K562 (cell line): ENCODE measurements around the gene NR5A2. TPM values are rescaled to one million over a fixed set of nuclear protein-coding genes. Genes with fewer than 3 reads are reported as not detected.
A peak's percentile ranks its signal among the peaks of the same experiment; 100 is the strongest.

ENCODE experiments used
- ATAC-seq: fragments of 200-7000 bp; cut with Tn5 transposase; 3 replicates; pipeline ENCODE4 v1.9.1; 2020; ENCODE audit warnings: moderate library complexity
- BruUV-seq: library from RNA; stranded (reverse); fragments of 400-500 nt; replicated peaks from 2 replicates; lab custom pipeline; 2021; lab: Mats Ljungman, UMichigan
- CTCF ChIA-PET: fragments of 300-600 bp; formaldehyde crosslinking; extraction: SDS; loops from one replicate; lab custom pipeline; 2021; ENCODE audit warnings: low intra/inter-chr PET ratio; lab: Yijun Ruan, JAX
- POLR2A ChIA-PET: fragments of 300-600, 350-650 bp; sonication (Branson Sonifier 250); formaldehyde crosslinking; extraction: SDS; loops from one replicate; lab custom pipeline; 2021; ENCODE audit warnings: antibody characterized with exemption, inconsistent platforms; lab: Yijun Ruan, JAX
- DNase-seq, 4 experiments: peaks; one replicate each; pipeline versions ENCODE4 v3.0.0 to v3.0.0-alpha.2; 2011 to 2018; ENCODE audit warnings: low spot score in 3 of 4, mixed read lengths in 3 of 4; ENCODE audit errors: extremely low read depth in 1 of 4
- FAIRE-seq: peaks from 2 replicates; lab custom pipeline; 2011; peaks lifted over from hg19 to GRCh38; lab: Jason Lieb, UNC
- H2AFZ ChIP-seq: 2 replicates; pipeline ENCODE4 v1.6.0; 2011; ENCODE audit warnings: low read depth, low read length, control low read depth, inconsistent platforms
- H3K27ac ChIP-seq: fragments of 200-600 bp; 3 replicates; pipeline ENCODE4 v1.8.0; 2011; ENCODE audit warnings: low read depth, mild to moderate bottlenecking, control low read depth, inconsistent platforms, low read length, moderate library complexity, mixed read lengths; ENCODE audit errors: extremely low read depth
- H3K27me3 ChIP-seq, 2 experiments: fragments of 300-600 bp in 1 of 2; 2 replicates in 1 of 2; 3 replicates in 1 of 2; pipeline versions ENCODE4 v1.6.0 to v1.8.0; 2011; ENCODE audit warnings: inconsistent platforms in 2 of 2, low read length in 2 of 2, mild to moderate bottlenecking in 1 of 2, mixed read lengths in 1 of 2, moderate library complexity in 1 of 2; ENCODE audit not compliant: control insufficient read depth in 2 of 2, insufficient read depth in 2 of 2
- H3K36me3 ChIP-seq: fragments of 300-600 bp; 3 replicates; pipeline ENCODE4 v1.8.0; 2011; ENCODE audit warnings: mild to moderate bottlenecking, low read length, inconsistent platforms; ENCODE audit not compliant: control insufficient read depth, insufficient read depth
- H3K4me1 ChIP-seq, 2 experiments: fragments of 200-600 bp in 1 of 2; replicated peaks in 1 of 2; 2 replicates in 1 of 2; 3 replicates in 1 of 2; pipeline versions ENCODE4 v1.5.1 to v1.8.0; 2011; ENCODE audit warnings: inconsistent platforms in 2 of 2, low read length in 2 of 2, mild to moderate bottlenecking in 1 of 2, mixed read lengths in 1 of 2, moderate library complexity in 1 of 2; ENCODE audit not compliant: control insufficient read depth in 2 of 2, insufficient read depth in 2 of 2
- H3K4me2 ChIP-seq: 2 replicates; pipeline ENCODE4 v1.6.1; 2011; ENCODE audit warnings: low read length, control low read depth, inconsistent platforms, mixed read lengths; ENCODE audit not compliant: insufficient read depth
- H3K4me3 ChIP-seq: fragments of 200-600 bp; sonication (generic), shearing (Covaris generic); 2 replicates; pipeline ENCODE4 v1.5.1; 2016; ENCODE audit warnings: control low read depth, inconsistent platforms
- H3K79me2 ChIP-seq: fragments of 200-600 bp; 3 replicates; pipeline ENCODE4 v1.8.0; 2011; ENCODE audit warnings: low read length, inconsistent platforms; ENCODE audit not compliant: control insufficient read depth, insufficient read depth
- H3K9ac ChIP-seq, 2 experiments: 2 replicates each; pipeline versions ENCODE4 v1.6.0 to v1.6.1; 2011; ENCODE audit warnings: low read depth in 2 of 2, low read length in 2 of 2, control low read depth in 1 of 2, inconsistent platforms in 1 of 2, mild to moderate bottlenecking in 1 of 2, mixed read lengths in 1 of 2; ENCODE audit not compliant: insufficient read depth in 1 of 2
- H3K9me1 ChIP-seq: one replicate; pipeline ENCODE4 v1.6.0; 2011; ENCODE audit warnings: inconsistent platforms, mild to moderate bottlenecking, low read length, moderate library complexity; ENCODE audit not compliant: control insufficient read depth, insufficient read depth
- H3K9me3 ChIP-seq: replicated peaks from 2 replicates; pipeline ENCODE4 v1.5.1; 2011; ENCODE audit warnings: low read depth, low read length, inconsistent platforms; ENCODE audit not compliant: control insufficient read depth, insufficient read depth
- H4K20me1 ChIP-seq: replicated peaks from 2 replicates; pipeline ENCODE4 v1.6.1; 2011; ENCODE audit warnings: low read length, inconsistent platforms, mixed read lengths; ENCODE audit not compliant: control insufficient read depth, insufficient read depth
- ATF1 ChIP-seq, 2 experiments: fragments of 450-650 bp in 1 of 2; IDR thresholded peaks; 2 replicates each; pipeline ENCODE4 v1.6.1; 2016; ENCODE audit warnings: missing compliant biosample characterization in 1 of 2, missing genetic modification characterization in 1 of 2
- ATF3 ChIP-seq, 2 experiments: fragments of 450-650 bp in 1 of 2; sonication (generic) in 1 of 2; formaldehyde crosslinking in 1 of 2; IDR thresholded peaks in 1 of 2; conservative IDR thresholded peaks in 1 of 2; 2 replicates each; pipeline versions ENCODE4 v1.6.1 to v1.8.1; 2016 to 2023; ENCODE audit warnings: mild to moderate bottlenecking in 2 of 2, moderate library complexity in 2 of 2, inconsistent platforms in 1 of 2, missing genetic modification reagents in 1 of 2
- ATF6 ChIP-seq: sonication (generic); formaldehyde crosslinking; IDR thresholded peaks from 2 replicates; pipeline ENCODE4 v1.4.0; 2020; ENCODE audit warnings: mild to moderate bottlenecking, missing genetic modification reagents
- CBFA2T2 ChIP-seq: fragments of 450-650 bp; conservative IDR thresholded peaks from 2 replicates; pipeline ENCODE4 v1.6.1; 2017; ENCODE audit warnings: mild to moderate bottlenecking
- CTCF ChIP-seq, 3 experiments: IDR thresholded peaks in 2 of 3; conservative IDR thresholded peaks in 1 of 3; 2 replicates each; pipeline ENCODE4 v1.5.1; 2011 to 2012; ENCODE audit warnings: low read length in 3 of 3, mild to moderate bottlenecking in 3 of 3, control low read depth in 2 of 3, improper control_type of control experiment in 1 of 3, inconsistent platforms in 1 of 3, low read depth in 1 of 3, mixed read lengths in 1 of 3, moderate library complexity in 1 of 3; ENCODE audit not compliant: insufficient read depth in 2 of 3
- GATA2 ChIP-seq: sonication (generic); formaldehyde crosslinking; IDR thresholded peaks from 2 replicates; pipeline ENCODE4 v1.4.0; 2020; ENCODE audit warnings: mild to moderate bottlenecking, missing genetic modification reagents
- RAD21 ChIP-seq, 2 experiments: fragments of 250-450 bp in 1 of 2; fragments of 450-650 bp in 1 of 2; sonication (Bioruptor Pico) in 1 of 2; formaldehyde crosslinking in 1 of 2; IDR thresholded peaks in 1 of 2; conservative IDR thresholded peaks in 1 of 2; 2 replicates each; pipeline versions ENCODE4 v1.4.0 to v1.8.0; 2020 to 2022; ENCODE audit warnings: mild to moderate bottlenecking in 2 of 2, moderate library complexity in 1 of 2
- RFX1 ChIP-seq: fragments of 450-650 bp; IDR thresholded peaks from 2 replicates; pipeline ENCODE4 v1.6.1; 2016; ENCODE audit warnings: mild to moderate bottlenecking, moderate library complexity
- SETDB1 ChIP-seq: IDR thresholded peaks from one replicate; pipeline ENCODE4 v1.6.1; 2012; ENCODE audit warnings: low read length, control low read depth, inconsistent platforms
- SMAD4 ChIP-seq: fragments of 250-450 bp; sonication (Bioruptor Pico); conservative IDR thresholded peaks from 2 replicates; pipeline ENCODE4 v1.8.0; 2021; ENCODE audit warnings: inconsistent platforms, mild to moderate bottlenecking, moderate library complexity
- TCF7 ChIP-seq: sonication (generic); IDR thresholded peaks from 2 replicates; pipeline ENCODE4 v1.6.1; 2016; ENCODE audit warnings: antibody characterized with exemption, borderline replicate concordance
- XRCC5 ChIP-seq: fragments of 200-400 bp; formaldehyde crosslinking; IDR thresholded peaks from 2 replicates; pipeline ENCODE4 v1.6.1; 2017; ENCODE audit warnings: low read depth, mild to moderate bottlenecking, low read length
- WGBS: fragments of 100-300 bp; shearing (Covaris generic); methylation state at CpG from one replicate; pipeline ENCODE4 v1.1.6; 2016; ENCODE audit warnings: low coverage, mixed read lengths; ENCODE audit not compliant: insufficient coverage; ENCODE audit errors: missing lambda C conversion rate; 5-methylcytosine and 5-hydroxymethylcytosine counted together
- in situ Hi-C: fragments of 300-500 bp; cut with MboI; formaldehyde crosslinking; loops from 4 replicates; pipeline ENCODE4 v1.15.0; 2018; ENCODE audit warnings: inconsistent platforms, mixed read lengths
- intact Hi-C: fragments of 100-400 bp; cut with micrococcal nuclease; formaldehyde crosslinking; loops from 2 replicates; pipeline ENCODE4 v1.14.2; 2022
- polyA plus RNA-seq, 8 experiments: library from polyadenylated mRNA; depleted of rRNA in 4 of 8; stranded (reverse) in 5 of 8; unstranded in 3 of 8; fragments of >200 nt; fragmentation: Nextera tagmentation in 2 of 8; fragmentation: Illumina TruSeq in 1 of 8; extraction: Ambion mirVana in 2 of 8; extraction: Trizol in 1 of 8; gene quantifications; 2 replicates each; pipeline versions ENCODE4 v1.2.1 to v1.2.3, GENCODE V29; 2011 to 2014; ENCODE audit warnings: inconsistent platforms in 1 of 8, missing spikeins in 1 of 8
- total RNA-seq, 7 experiments: library from RNA; depleted of rRNA in 6 of 7; stranded (reverse); fragments of >200 nt in 6 of 7; fragmentation: Illumina TruSeq in 2 of 7; extraction: Trizol in 2 of 7; gene quantifications; 2 replicates each; pipeline versions ENCODE4 v1.2.1 to v1.2.3, GENCODE V29; 2011 to 2021; ENCODE audit warnings: low replicate concordance in 1 of 7

NR5A2 gene
- total and polyA plus RNA-seq, 9 of the 15 experiments (the other 6 are each of a cell fraction or from before 2014, with no cell fraction given) = 0.13 to 0.40 (median 0.29) TPM

- no peak for TF ChIP-seq XRCC5
- TF ChIP-seq GATA2 = no peak
- no peak for TF ChIP-seq SETDB1
- TF ChIP-seq ATF6 (CRISPR knock-in tag) = no peak
- no peak for TF ChIP-seq CBFA2T2
- TF ChIP-seq SMAD4 (CRISPR knock-in tag) = no peak
Measured at GRCh38 chr1:200082329-200082728, 54.8 kb downstream of the NR5A2 start (continued).

GRCh38 chr1:200090252-200091159, 63.0 kb downstream of the NR5A2 start:
- ATAC-seq = peak; percentile 83

More at GRCh38 chr1:200090252-200091159, 63.0 kb downstream of the NR5A2 start:
- DNase-seq = peak in 3 of 4 experiments; percentile 18 to 28 (median 19)
- Histone ChIP-seq H3K79me2 (no peaks in the 10 kb centered on the region), H3K4me1 (no peaks in the 10 kb centered on the region), H3K36me3 (no peaks in the 10 kb centered on the region), H3K27me3 (peaks cover 12 to 21% of the 10 kb centered on the region in 2 experiments), H4K20me1 (no peaks in the 10 kb centered on the region), H3K27ac (no peak overlapping the region), H3K4me3 (no peak overlapping the region), H2AFZ (no peak overlapping the region), H3K9ac (no peak overlapping the region), H3K9me1 (no peaks in the 10 kb centered on the region), H3K9me3 (no peaks in the 10 kb centered on the region), H3K4me2 (no peak overlapping the region)
- intact Hi-C loops = no loop called here
- WGBS = 2% methylated on average over 5 of the region's 5 CpGs
- TF ChIP-seq RFX1 (peak; percentile 26; the same call in 1 of the 2 replicates), ATF1 (CRISPR knock-in tag; IDR thresholded peaks at IDR 0.05) (no peak), ATF1 (tag; IDR thresholded peaks at IDR 0.05) (no peak), CTCF (IDR thresholded peaks at IDR 0.05 in 2 of 3, conservative IDR thresholded peaks at IDR 0.05 in 1 of 3; ENCODE audit: insufficient read depth in 2 of 3, low read depth in 1 of 3, low read length in 3 of 3) (peak; percentile 43 to 55 (median 50); a peak in 5 of 6 replicates), TCF7 (no peak), RAD21 (CRISPR knock-in tag; conservative IDR thresholded peaks at IDR 0.05 in 1 of 2, IDR thresholded peaks at IDR 0.05 in 1 of 2) (peak; percentile 48 to 54), ATF3 (IDR thresholded peaks at IDR 0.05) (peak; percentile 39; the same call in 1 of the 2 replicates), ATF3 (CRISPR knock-in tag; conservative IDR thresholded peaks at IDR 0.05) (no peak)
- FAIRE-seq = peak; percentile 23
- in situ Hi-C loops = no loop called here
- ChIA-PET POLR2A (interaction anchor here (0.7 kb wide), 1 partner anchor 11 kb away, joined by 5 read pairs; no protein-coding TSS in a partner anchor), CTCF (interaction anchor here (0.8 kb wide), 1 partner anchor 398 kb away, joined by 3 read pairs; no protein-coding TSS in a partner anchor)
- no TSS peak for BruUV-seq
